B cell (primary cell): ENCODE measurements around the gene GLIS2. TPM values are rescaled to one million over a fixed set of nuclear protein-coding genes. Genes with fewer than 3 reads are reported as not detected.

Experiments
- ATAC-seq: fragments of 200-7000 bp; cut with Tn5 transposase; one replicate; pipeline ENCODE4 v1.10.0; 2021; ENCODE audit warnings: low read depth, mild to moderate bottlenecking, moderate number of reproducible peaks, moderate library complexity
- CTCF ChIA-PET: fragments of 350-600 bp; sonication (Branson Sonifier 250); formaldehyde crosslinking; loops from one replicate; lab custom pipeline; 2021; ENCODE audit warnings: antibody characterized with exemption, inconsistent platforms; lab: Charles Lee
- POLR2A ChIA-PET: fragments of 350-600 bp; sonication (Branson Sonifier 250); formaldehyde crosslinking; loops from one replicate; lab custom pipeline; 2021; ENCODE audit warnings: antibody characterized with exemption; lab: Charles Lee
- DNase-seq: peaks from one replicate; pipeline ENCODE4 v3.0.0; 2013
- H2AFZ ChIP-seq: 2 replicates; pipeline ENCODE4 v1.6.1; 2012; ENCODE audit warnings: mild to moderate bottlenecking, low read depth, low read length; ENCODE audit not compliant: insufficient read depth, poor library complexity, severe bottlenecking
- H3K27ac ChIP-seq, 2 donors: 1 replicate in 1 of 2; 2 replicates in 1 of 2; pipeline ENCODE4 v1.5.1; 2012 to 2013; ENCODE audit warnings: low read length in 2 of 2, mild to moderate bottlenecking in 2 of 2, moderate library complexity in 1 of 2
- H3K27me3 ChIP-seq, 4 experiments: fragments of 200-600 bp in 1 of 4; sonication (generic) in 1 of 4; replicated peaks in 1 of 4; 1 replicate in 2 of 4; 2 replicates in 2 of 4; pipeline versions ENCODE4 v1.6.1 to v1.7.0; 2013 to 2016; ENCODE audit warnings: low read length in 3 of 4, mild to moderate bottlenecking in 2 of 4, mixed read lengths in 1 of 4, moderate library complexity in 1 of 4; ENCODE audit not compliant: insufficient read depth in 4 of 4, control insufficient read depth in 3 of 4; ENCODE audit errors: control extremely low read depth in 1 of 4
- H3K36me3 ChIP-seq, 2 experiments: replicated peaks in 1 of 2; 1 replicate in 1 of 2; 2 replicates in 1 of 2; pipeline versions ENCODE4 v1.6.1 to v1.7.1; 2013; ENCODE audit warnings: low read length in 1 of 2; ENCODE audit not compliant: insufficient read depth in 2 of 2, control insufficient read depth in 1 of 2; ENCODE audit errors: control extremely low read depth in 1 of 2, extremely low read depth in 1 of 2
- H3K4me1 ChIP-seq, 2 donors: fragments of 200-600 bp in 1 of 2; sonication (generic) in 1 of 2; 1 replicate in 1 of 2; 2 replicates in 1 of 2; pipeline versions ENCODE4 v1.5.1 to v1.6.1; 2013 to 2017; ENCODE audit warnings: low read length in 2 of 2; ENCODE audit not compliant: control insufficient read depth in 2 of 2, insufficient read depth in 2 of 2
- H3K4me2 ChIP-seq: replicated peaks from 2 replicates; pipeline ENCODE3; 2012; ENCODE audit warnings: mild to moderate bottlenecking, low read depth, low read length; ENCODE audit not compliant: poor library complexity, severe bottlenecking
- H3K4me3 ChIP-seq, 5 experiments: fragments of 200-600 bp in 1 of 5; sonication (generic) in 1 of 5; 1 replicate in 3 of 5; 2 replicates in 2 of 5; pipeline versions ENCODE4 v1.5.1 to v1.7.0; 2011 to 2016; ENCODE audit warnings: low read length in 4 of 5, mild to moderate bottlenecking in 4 of 5, low read depth in 2 of 5, control low read depth in 1 of 5, moderate library complexity in 1 of 5; ENCODE audit not compliant: insufficient read depth in 1 of 5; ENCODE audit errors: control extremely low read depth in 1 of 5, extremely low read depth in 1 of 5
- H3K79me2 ChIP-seq: fragments of 200-600 bp; sonication (generic); one replicate; pipeline ENCODE4 v1.6.0; 2016; ENCODE audit warnings: low read length; ENCODE audit not compliant: control insufficient read depth, insufficient read depth
- H3K9ac ChIP-seq: fragments of 200-600 bp; sonication (generic); 2 replicates; pipeline ENCODE4 v1.6.1; 2017; ENCODE audit warnings: mild to moderate bottlenecking, low read length, moderate library complexity
- H3K9me3 ChIP-seq, 3 donors: one replicate each; pipeline versions ENCODE4 v1.6.1 to v1.7.1; 2013; ENCODE audit warnings: low read length in 2 of 3; ENCODE audit not compliant: control insufficient read depth in 2 of 3, insufficient read depth in 1 of 3; ENCODE audit errors: control extremely low read depth in 1 of 3
- H4K20me1 ChIP-seq: 2 replicates; pipeline ENCODE4 v1.6.0; 2012; ENCODE audit warnings: mild to moderate bottlenecking, low read length; ENCODE audit not compliant: insufficient read depth, control insufficient read depth, poor library complexity, severe bottlenecking
- H3K27ac Mint-ChIP-seq: one replicate; pipeline ENCODE4 v1.8.0; 2021; ENCODE audit warnings: mixed read lengths
- H3K27me3 Mint-ChIP-seq: one replicate; pipeline ENCODE4 v1.8.0; 2021; ENCODE audit warnings: mixed read lengths
- H3K4me1 Mint-ChIP-seq: one replicate; pipeline ENCODE4 v1.8.0; 2021; ENCODE audit warnings: mixed read lengths
- H3K4me3 Mint-ChIP-seq: one replicate; pipeline ENCODE4 v1.8.0; 2021; ENCODE audit warnings: mixed read lengths
- H3K9me3 Mint-ChIP-seq: one replicate; pipeline ENCODE4 v1.8.0; 2022; ENCODE audit warnings: mixed read lengths; ENCODE audit not compliant: insufficient read depth
- EZH2 ChIP-seq: IDR thresholded peaks from 2 replicates; pipeline ENCODE4 v1.6.1; 2012; ENCODE audit warnings: borderline replicate concordance, low read depth, mild to moderate bottlenecking, moderate library complexity, low read length; ENCODE audit not compliant: insufficient read depth, poor library complexity, severe bottlenecking
- WGBS: methylation state at CpG from one replicate; pipeline ENCODE4 v1.1.5; 2013; ENCODE audit warnings: missing lambda C conversion rate; ENCODE audit not compliant: insufficient coverage; 5-methylcytosine and 5-hydroxymethylcytosine counted together
- intact Hi-C: fragments of 100-400 bp; cut with micrococcal nuclease; formaldehyde crosslinking; loops from one replicate; pipeline ENCODE4 v1.10.0; 2022
- polyA plus RNA-seq: library from polyadenylated mRNA; depleted of rRNA; stranded (reverse); fragments of >200 nt; gene quantifications from 2 replicates; pipeline ENCODE4 v1.2.3, GENCODE V29; 2012
- total RNA-seq, 2 donors: library from RNA; stranded (reverse); fragments of 120-200 nt in 1 of 2; gene quantifications; 1 replicate in 1 of 2; 2 replicates in 1 of 2; pipeline versions ENCODE4 v1.2.3 to v1.2.4, GENCODE V29; 2013 to 2022
- TF ChIP-seq, protein P1 (sequence below): fragments of 200-600 bp; IDR thresholded peaks from one replicate; pipeline ENCODE4 v1.8.0; 2022; ENCODE audit warnings: antibody characterized with exemption, mild to moderate bottlenecking

Gene GLIS2
- total and polyA plus RNA-seq, 2 donors (not counting 1 experiment from before 2014, with no cell fraction given) = not detected

DNA sequence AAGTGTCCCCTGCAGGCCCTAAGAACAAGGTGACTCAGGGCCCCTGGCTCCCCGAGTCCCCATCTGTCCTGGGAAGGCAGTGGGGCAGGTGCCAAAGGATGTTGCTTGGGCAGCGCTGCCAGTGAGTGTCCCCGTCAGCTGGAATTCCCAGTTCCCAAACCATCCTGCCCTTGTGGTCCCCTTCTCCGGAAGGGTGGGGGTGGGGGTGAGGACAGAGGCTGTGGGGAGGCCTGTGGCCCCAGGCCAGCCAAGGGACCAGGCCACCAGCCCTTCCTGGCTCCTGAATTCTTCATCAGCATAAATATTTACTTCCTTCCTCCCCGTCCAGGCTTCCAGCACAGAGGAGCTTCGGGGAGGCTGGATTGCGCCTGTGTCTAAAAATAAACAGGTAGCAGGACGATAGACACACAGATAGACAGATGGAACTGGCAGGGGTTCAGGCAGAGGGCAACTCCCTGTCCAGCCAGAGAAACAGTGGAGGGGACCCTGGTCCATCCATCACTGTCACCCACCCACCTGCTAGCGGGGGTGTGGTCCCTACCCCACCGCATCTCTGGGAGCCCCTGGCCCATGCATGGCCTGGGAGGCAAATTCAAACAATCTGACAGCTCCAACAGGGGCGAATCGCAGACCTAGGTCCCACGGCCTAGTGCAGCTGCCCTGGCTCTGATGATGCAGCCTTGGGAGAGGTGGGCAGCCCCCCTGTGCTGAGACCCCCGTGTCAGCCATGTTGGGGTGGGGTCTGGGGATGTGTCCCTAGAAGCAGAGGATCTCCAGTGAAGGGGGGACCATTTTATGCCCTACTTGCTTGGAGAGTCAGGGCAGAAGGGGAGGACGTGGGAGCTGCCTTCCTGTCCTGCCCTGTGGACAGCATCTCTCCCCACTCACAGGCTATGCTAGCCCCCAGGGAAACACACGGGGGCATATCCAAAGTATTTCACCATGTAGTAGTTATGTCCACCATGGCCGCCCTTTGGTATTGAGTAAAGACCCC lies 13.2 kb downstream of the GLIS2 start:
- peak overlapping the region; percentile 78 for H2AFZ ChIP-seq
- Mint-ChIP-seq H3K27me3 (peaks cover 3% of the 10 kb centered on the region), H3K4me1 (peaks cover 9% of the 10 kb centered on the region), H3K4me3 (peak overlapping the region; percentile 65), H3K27ac (no peak overlapping the region), H3K9me3 (no peaks in the 10 kb centered on the region)
- H3K79me2 ChIP-seq = no peaks in the 10 kb centered on the region
- H3K36me3 ChIP-seq = no peaks in the 10 kb centered on the region
- ATAC-seq = no peak
- intact Hi-C loops = loop anchor here (2.0 kb wide), 2 partner anchors 390 to 638 kb away; no protein-coding TSS in a partner anchor
- peaks cover 0 to 24% (median 0%) of the 10 kb centered on the region in 4 experiments for H3K27me3 ChIP-seq
- TF ChIP-seq, protein P1, sequence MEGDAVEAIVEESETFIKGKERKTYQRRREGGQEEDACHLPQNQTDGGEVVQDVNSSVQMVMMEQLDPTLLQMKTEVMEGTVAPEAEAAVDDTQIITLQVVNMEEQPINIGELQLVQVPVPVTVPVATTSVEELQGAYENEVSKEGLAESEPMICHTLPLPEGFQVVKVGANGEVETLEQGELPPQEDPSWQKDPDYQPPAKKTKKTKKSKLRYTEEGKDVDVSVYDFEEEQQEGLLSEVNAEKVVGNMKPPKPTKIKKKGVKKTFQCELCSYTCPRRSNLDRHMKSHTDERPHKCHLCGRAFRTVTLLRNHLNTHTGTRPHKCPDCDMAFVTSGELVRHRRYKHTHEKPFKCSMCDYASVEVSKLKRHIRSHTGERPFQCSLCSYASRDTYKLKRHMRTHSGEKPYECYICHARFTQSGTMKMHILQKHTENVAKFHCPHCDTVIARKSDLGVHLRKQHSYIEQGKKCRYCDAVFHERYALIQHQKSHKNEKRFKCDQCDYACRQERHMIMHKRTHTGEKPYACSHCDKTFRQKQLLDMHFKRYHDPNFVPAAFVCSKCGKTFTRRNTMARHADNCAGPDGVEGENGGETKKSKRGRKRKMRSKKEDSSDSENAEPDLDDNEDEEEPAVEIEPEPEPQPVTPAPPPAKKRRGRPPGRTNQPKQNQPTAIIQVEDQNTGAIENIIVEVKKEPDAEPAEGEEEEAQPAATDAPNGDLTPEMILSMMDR = no peak
- no peak for TF ChIP-seq EZH2
- no peak overlapping the region for H3K4me3 ChIP-seq
- H3K4me1 ChIP-seq = peaks cover 16 to 24% of the 10 kb centered on the region in 2 donors
- no peak overlapping the region for H3K9ac ChIP-seq
- no peak for DNase-seq
- ChIA-PET POLR2A (interaction anchor here (0.6 kb wide), 2 partner anchors 315 to 652 kb away, joined by 5 to 6 read pairs; no protein-coding TSS in a partner anchor), CTCF (interaction anchor here (1.1 to 10.0 kb wide), 12 partner anchors 17 to 129 kb away, joined by 3 to 165 read pairs (median 8); partner anchors contain the start of genes GLIS2 and TFAP4)
- peak overlapping the region; percentile 99 for H3K4me2 ChIP-seq
- no peaks in the 10 kb centered on the region for H3K9me3 ChIP-seq
- no peaks in the 10 kb centered on the region for H4K20me1 ChIP-seq
- no peak overlapping the region for H3K27ac ChIP-seq
- 79% methylated on average over 12 of the region's 17 CpGs for WGBS
